ENCODE data around the gene FAM13C. TPM values are rescaled to one million over a fixed set of nuclear protein-coding genes. Genes with fewer than 3 reads are reported as not detected.

FAM13C gene
- total RNA-seq, 1 donor from 2014 or later = 58.0 TPM

- DNase-seq (ENCODE audit: low read depth) = no peak
These were observed 42.5 kb downstream of the FAM13C start for GRCh38 chr10:59319854-59320253.

- no peak for DNase-seq (ENCODE audit: low read depth)
These were observed 45.3 kb downstream of the FAM13C start for GRCh38 chr10:59317066-59317465.

GRCh38 chr10:59315465-59315864 is 46.9 kb downstream of the FAM13C start:
- DNase-seq (ENCODE audit: low read depth) = peak; percentile 81

DNA sequence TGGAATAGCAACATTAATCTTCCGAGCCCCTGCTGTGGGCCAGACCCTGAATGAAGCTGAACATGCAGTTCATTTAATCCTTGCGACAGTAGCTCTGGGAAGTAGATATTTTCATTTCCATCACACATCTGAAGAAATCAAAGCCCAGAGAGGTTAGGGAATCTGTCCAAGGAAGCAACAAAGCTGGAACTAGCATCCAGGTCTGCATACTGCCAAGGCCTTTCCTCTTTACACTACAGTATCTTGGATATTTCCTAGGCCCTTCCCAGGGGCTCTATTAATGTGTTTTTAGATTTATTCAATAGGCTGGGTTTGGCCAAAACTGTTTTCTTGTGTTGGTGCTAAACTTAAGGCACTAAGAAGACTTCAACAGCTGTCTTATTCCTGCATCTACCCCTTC is 48.1 kb downstream of the FAM13C start:
- no peak for DNase-seq (ENCODE audit: low read depth)

GRCh38 chr10:59312247-59312646 is 50.1 kb downstream of the FAM13C start:
- no peak for DNase-seq (ENCODE audit: low read depth)

DNA sequence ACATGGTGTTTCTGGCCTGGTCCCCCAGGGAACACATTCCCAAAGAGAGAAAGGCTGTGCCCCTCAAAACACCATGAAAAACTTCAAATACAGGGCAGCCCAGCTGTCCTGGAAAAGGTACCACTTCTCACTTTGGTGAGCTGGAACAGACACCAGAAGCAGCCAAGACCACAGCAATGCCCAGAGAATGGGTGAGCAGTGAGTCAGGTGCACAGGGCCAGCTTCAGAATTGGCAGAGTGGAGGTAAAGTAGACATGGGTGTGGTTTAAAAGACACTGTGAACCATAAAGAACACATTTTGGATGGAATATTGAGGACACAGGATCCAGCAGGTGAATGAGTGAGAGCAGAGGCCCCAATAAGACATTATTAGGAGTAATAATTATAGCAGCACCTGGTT is 51.3 kb downstream of the FAM13C start:
- no peak for DNase-seq (ENCODE audit: low read depth)

GRCh38 chr10:59310324-59310914 is 51.9 kb downstream of the FAM13C start:
- no peak for DNase-seq (ENCODE audit: low read depth)

DNA sequence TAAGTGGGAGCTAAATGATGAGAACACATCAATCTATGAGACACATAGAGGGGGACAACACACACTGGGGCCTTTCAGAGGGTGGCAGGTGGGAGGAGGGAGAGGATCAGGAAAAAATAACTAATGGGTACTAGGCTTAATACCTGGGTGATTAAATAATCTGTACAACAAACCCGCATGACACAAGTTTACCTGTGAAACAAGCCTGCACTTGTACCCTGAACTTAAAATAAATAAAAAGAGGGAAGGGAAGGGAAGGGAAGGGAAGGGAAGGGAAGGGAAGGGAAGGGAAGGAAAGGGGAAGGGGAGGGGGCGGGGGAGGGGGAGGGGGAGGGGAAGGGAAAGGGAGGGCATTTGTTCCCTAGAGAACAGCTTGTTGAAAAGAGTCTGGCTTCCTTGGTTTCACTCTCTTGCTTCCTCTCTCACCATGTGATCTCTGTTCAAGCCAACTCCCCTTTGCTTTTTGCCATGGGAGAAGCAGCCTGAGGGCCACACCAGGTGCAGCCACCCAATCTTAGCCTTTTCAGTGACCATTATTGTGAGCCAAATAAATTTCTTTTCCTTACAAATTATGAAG is 57.7 kb downstream of the FAM13C start:
- DNase-seq (ENCODE audit: low read depth) = no peak

DNA sequence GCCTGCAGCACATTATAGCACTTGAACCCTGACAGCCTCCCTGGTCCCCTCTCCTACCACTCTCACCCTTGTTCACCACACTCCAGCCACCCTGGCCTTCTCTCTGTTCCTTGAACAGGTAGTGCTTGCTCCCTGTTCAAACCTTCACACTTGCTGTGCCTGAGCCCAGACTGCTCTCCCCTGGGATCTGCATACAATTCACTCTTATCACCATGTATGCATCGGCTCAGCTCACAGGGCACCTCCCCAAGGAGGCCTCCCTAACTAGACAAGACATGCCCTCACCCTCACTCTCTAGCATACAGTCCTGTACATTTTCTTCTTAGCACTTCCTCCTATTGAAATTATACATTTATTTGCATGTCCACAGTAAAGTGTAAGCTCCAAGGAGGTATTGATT is 59.3 kb downstream of the FAM13C start:
- no peak for DNase-seq (ENCODE audit: low read depth)

DNA sequence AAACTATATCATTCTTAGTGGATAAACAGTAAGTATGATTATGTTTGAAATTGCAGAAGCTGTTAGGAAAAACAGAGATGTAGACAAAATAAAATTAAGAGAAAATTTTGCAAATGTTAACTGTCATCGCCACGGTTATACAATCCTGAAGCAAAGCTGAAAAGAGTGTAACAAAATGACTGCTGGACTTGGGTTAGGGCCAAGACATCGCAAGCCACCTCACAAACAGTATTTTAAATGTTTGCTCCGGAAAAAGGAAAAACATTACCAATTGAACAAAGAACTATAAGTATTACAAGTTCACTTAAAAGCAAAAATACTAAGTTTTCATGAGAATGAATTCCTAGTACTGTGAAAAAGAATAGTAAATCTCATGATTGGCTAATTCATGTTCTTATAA is 60.0 kb downstream of the FAM13C start:
- no peak for DNase-seq (ENCODE audit: low read depth)

DNA sequence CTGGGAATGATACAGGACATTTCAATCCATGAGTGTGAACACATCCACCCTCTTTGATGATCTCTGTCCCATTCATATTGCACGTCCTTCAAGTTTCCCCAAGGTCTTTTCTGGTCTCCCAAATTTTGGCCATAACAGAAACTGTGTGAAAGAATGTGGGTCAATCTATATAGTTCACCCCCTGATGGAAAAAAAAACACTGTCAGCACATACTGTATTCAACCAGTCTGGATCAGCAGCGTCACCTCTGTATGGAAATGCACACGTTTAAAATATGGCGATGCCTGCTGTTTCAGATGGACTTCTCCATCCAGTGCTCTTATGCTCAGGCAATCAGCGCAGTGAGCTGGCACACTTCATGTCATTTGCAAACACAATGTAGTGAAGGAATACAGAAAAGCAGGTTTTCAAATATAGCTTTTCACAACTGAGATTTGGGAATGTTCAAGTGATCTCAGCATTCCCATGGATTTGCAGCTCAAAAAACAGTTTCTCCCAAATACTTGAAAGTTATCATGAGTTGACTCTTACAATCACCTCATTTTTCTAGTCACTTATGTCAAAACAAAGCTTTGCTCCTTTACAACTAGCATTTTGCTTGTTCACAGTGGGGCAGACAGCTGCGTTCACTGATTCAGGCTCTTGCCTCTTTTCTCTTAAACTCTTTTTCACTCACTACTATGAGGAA is 61.1 kb downstream of the FAM13C start:
- no peak for DNase-seq (ENCODE audit: low read depth)

GRCh38 chr10:59300386-59300785 is 62.0 kb downstream of the FAM13C start:
- no peak for DNase-seq (ENCODE audit: low read depth)

- DNase-seq (ENCODE audit: low read depth) = no peak
These were observed 62.4 kb downstream of the FAM13C start for GRCh38 chr10:59299933-59300332.

- no peak for DNase-seq (ENCODE audit: low read depth)
These were observed 71.9 kb downstream of the FAM13C start for GRCh38 chr10:59290448-59290847.

- no peak for DNase-seq (ENCODE audit: low read depth)
These were observed 72.5 kb downstream of the FAM13C start for GRCh38 chr10:59289853-59290252.

DNA sequence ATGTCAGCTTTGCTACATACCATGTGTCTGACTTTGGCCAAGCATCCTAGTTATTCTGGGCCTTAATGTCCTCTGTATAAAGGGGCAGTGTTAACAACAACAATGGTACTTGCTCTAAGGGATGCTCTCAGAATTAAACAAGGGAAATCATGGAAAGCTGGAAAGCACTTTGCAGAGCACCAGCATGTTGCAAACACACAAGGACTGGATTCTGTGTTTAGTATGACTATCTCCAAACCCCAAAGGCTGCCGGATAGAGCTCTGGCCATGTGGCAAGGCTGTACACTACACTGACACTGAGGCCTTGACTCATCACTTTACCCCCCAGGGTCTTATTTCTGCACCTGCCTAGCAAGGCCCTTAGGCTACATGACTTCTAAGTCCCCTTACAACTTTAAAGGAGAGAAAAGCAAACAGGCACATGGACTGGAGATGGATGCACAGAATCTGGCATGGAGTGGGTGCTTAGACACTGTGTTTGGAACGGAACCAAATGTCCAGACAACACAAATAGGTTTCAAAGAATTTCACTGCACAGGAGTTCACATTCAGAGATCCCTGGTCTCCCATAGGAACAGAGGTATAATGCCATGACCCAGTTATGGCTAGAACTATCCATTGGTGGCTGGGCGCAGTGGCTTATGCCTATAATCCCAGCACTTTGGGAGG is 74.6 kb downstream of the FAM13C start:
- peak; percentile 58 for DNase-seq (ENCODE audit: low read depth)

DNA sequence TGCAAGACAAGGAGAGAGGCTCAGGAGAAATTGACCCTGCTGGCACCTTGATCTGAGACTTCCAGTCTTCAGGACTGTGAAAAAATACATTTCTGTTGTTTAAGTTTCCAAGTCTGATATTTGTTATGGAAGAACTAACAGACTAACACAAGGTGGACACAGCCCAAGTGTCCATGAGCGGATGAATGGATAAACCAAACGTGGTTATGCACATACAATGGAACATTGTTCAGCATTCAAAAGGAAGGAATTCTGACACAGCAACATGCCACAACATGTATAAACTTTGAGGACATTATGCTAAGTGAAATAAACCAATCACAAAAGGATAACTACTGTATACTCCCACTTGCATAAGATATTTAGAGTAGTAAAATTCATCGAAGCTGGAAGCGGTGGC is 76.5 kb downstream of the FAM13C start:
- DNase-seq (ENCODE audit: low read depth) = no peak

- DNase-seq (ENCODE audit: low read depth) = peak; percentile 14
These were observed 77.3 kb downstream of the FAM13C start for GRCh38 chr10:59285073-59285472.

DNA sequence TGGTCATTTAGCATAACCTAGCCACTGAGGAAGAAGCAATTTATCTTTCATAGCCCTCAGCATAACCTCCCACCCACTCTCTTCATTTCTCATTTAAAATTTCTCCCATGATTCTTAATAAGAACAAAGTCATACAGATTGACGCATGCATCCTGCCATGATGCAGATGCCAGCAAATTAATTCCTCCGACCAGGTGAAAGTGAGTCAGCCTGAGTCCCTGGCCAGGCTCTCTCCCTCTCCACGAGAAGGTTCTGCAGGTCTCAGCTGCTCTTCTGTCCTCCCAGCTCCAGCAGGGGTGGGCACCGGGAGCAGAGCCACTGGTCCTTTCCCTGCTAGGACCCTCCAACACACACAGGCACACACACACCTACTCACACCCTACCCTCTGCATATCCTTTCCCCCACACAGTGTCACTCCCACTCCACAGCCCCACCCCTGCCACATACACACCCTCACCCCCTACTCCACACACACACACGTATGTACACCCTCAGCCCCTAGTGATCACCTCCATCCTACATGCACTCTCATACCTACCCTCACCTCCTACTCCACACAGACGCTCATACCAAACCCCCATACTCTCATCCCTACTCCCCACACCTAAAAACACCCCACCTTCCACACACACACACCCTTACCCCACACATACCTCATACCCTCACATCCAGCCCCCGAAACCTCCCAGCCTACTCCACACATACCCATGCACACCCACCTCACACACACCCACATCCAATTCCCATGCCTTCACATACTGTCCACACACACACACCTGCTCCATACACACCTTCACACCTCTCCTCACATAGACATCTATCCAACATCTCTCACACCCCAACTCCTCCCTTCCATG is 78.0 kb downstream of the FAM13C start:
- DNase-seq (ENCODE audit: low read depth) = no peak

DNA sequence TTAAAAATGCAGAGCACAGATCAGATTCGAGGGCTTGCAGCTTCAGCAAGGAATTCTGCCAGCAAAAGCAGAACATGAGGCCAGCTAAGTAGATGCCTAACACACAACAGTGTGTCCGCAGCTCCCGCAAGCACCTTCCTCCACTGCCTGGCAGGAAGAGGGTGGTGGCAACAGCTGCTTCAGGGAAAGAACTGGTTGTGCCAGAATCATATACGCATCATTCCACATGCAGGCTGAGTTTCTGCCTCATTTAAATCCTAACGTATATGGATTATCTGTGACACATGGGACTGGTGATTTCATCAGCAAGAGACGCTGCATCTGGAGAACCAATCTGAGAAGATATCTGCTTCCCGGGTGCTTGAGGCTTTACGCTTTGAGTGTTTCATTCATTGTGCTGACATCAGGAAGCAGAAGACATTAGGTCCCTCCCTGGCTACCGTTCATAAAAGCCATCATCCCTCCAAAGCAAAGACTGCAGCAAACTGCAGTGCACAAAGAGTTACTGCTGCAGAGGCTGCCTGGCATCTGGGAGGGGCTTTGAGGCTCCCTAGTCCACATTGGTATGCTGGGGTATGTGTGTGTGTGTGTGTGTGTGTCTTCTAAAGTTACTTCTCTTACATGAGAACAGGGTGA is 78.8 kb downstream of the FAM13C start:
- DNase-seq (ENCODE audit: low read depth) = peak; percentile 83

GRCh38 chr10:59281861-59282260 is 80.5 kb downstream of the FAM13C start:
- DNase-seq (ENCODE audit: low read depth) = no peak
